DOHH2 (cell line): ENCODE results near the gene CPNE8.

ENCODE experiments used
- H3F3A ChIP-seq: fragments of 200-600 bp; sonication (generic), shearing (Covaris generic); 2 replicates; pipeline ENCODE4 v1.6.0; 2016; ENCODE audit warnings: antibody characterized with exemption, mild to moderate bottlenecking; ENCODE audit not compliant: control insufficient read depth, insufficient read depth
- H3K27ac ChIP-seq: fragments of 200-600 bp; sonication (generic); 2 replicates; pipeline ENCODE4 v1.5.1; 2014; ENCODE audit warnings: low read depth, mild to moderate bottlenecking, low read length, moderate library complexity
- H3K27me3 ChIP-seq: fragments of 200-600 bp; sonication (generic); 2 replicates; pipeline ENCODE4 v1.6.1; 2014; ENCODE audit warnings: mild to moderate bottlenecking, low read length, mixed read lengths; ENCODE audit not compliant: control insufficient read depth
- H3K36me3 ChIP-seq: fragments of 200-600 bp; sonication (generic); 2 replicates; pipeline ENCODE4 v1.6.1; 2014; ENCODE audit warnings: mild to moderate bottlenecking, low read length, moderate library complexity, mixed read lengths; ENCODE audit not compliant: control insufficient read depth
- H3K4me1 ChIP-seq: fragments of 200-600 bp; sonication (generic); 2 replicates; pipeline ENCODE4 v1.6.1; 2014; ENCODE audit warnings: mild to moderate bottlenecking, low read length, mixed read lengths; ENCODE audit not compliant: control insufficient read depth
- H3K4me2 ChIP-seq: fragments of 200-600 bp; sonication (generic); 2 replicates; pipeline ENCODE4 v1.6.0; 2014; ENCODE audit warnings: mild to moderate bottlenecking, low read length, moderate library complexity
- H3K4me3 ChIP-seq: fragments of 200-600 bp; sonication (generic); 2 replicates; pipeline ENCODE4 v1.5.1; 2014; ENCODE audit warnings: mild to moderate bottlenecking, low read length, mixed read lengths
- H3K79me2 ChIP-seq: fragments of 200-600 bp; sonication (generic); 2 replicates; pipeline ENCODE4 v1.6.1; 2014; ENCODE audit warnings: mild to moderate bottlenecking, low read length, mixed read lengths; ENCODE audit not compliant: control insufficient read depth
- H3K9me2 ChIP-seq: fragments of 200-600 bp; sonication (generic); replicated peaks from 2 replicates; pipeline ENCODE4 v1.6.1; 2014; ENCODE audit warnings: mild to moderate bottlenecking, low read length, mixed read lengths; ENCODE audit not compliant: control insufficient read depth
- H3K9me3 ChIP-seq: fragments of 200-600 bp; sonication (generic); 2 replicates; pipeline ENCODE4 v1.6.1; 2014; ENCODE audit warnings: antibody characterized with exemption, low read length, mixed read lengths; ENCODE audit not compliant: control insufficient read depth, insufficient read depth
- H4K20me1 ChIP-seq: fragments of 200-600 bp; sonication (generic); 2 replicates; pipeline ENCODE4 v1.6.0; 2014; ENCODE audit warnings: low read depth, mild to moderate bottlenecking, antibody characterized with exemption, low read length, moderate library complexity; ENCODE audit not compliant: control insufficient read depth, insufficient read depth
- EZH2phosphoT487 ChIP-seq: fragments of 200-600 bp; sonication (generic); IDR thresholded peaks from 2 replicates; pipeline ENCODE4 v1.6.1; 2017; ENCODE audit warnings: borderline replicate concordance, mild to moderate bottlenecking, antibody characterized with exemption, low read length, moderate library complexity, mixed read lengths
- TF ChIP-seq, protein P1 (sequence below): fragments of 200-600 bp; sonication (generic); IDR thresholded peaks from one replicate; pipeline ENCODE4 v1.5.1; 2014; ENCODE audit warnings: antibody characterized with exemption, mild to moderate bottlenecking, low read depth, low read length; ENCODE audit not compliant: poor library complexity, severe bottlenecking

Gene CPNE8

DNA sequence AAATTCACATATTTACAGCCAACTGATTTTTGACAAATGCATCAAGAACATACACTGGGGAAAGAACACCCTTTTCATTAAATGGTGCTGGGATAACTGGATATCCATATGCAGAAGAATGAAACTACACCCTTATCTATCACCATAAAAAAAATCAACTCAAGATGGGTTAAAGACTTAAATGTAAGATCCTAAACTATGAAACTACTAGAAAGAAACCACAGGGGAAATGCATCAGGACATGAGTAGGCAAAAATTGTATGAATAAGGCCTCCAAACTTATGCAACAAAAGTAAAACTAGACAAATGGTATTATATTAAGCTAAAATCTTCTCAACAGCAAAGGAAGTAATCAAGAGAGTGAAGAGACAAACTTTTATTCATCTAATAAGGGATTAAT is 242.6 kb downstream of the CPNE8 start:
- no peak for TF ChIP-seq EZH2phosphoT487
- TF ChIP-seq, protein P1, sequence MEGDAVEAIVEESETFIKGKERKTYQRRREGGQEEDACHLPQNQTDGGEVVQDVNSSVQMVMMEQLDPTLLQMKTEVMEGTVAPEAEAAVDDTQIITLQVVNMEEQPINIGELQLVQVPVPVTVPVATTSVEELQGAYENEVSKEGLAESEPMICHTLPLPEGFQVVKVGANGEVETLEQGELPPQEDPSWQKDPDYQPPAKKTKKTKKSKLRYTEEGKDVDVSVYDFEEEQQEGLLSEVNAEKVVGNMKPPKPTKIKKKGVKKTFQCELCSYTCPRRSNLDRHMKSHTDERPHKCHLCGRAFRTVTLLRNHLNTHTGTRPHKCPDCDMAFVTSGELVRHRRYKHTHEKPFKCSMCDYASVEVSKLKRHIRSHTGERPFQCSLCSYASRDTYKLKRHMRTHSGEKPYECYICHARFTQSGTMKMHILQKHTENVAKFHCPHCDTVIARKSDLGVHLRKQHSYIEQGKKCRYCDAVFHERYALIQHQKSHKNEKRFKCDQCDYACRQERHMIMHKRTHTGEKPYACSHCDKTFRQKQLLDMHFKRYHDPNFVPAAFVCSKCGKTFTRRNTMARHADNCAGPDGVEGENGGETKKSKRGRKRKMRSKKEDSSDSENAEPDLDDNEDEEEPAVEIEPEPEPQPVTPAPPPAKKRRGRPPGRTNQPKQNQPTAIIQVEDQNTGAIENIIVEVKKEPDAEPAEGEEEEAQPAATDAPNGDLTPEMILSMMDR: no peak

DNA sequence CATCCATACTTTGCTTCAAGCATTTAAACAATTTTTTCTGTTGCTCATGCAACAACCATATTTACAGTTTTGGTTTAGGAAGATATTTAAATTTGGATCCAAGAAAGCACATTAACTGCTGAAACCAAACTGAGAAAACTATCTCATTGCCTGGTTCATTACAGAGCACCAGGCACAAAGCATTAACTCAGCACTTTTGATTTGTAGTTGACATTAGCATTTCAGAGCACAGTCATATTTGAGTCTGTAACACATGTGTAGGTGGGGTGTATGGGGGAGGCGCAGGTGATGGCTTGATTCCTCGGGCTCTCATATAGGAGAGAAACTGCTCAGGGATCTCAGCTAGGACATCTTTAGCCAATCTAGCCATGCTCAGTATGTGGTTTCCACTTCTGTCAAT is 251.7 kb downstream of the CPNE8 start:
- no peaks in the 10 kb centered on the region for H3K36me3 ChIP-seq
- no peaks in the 10 kb centered on the region for H3K9me2 ChIP-seq
- H3K4me3 ChIP-seq: no peak overlapping the region
- H3F3A ChIP-seq: no peaks in the 10 kb centered on the region
- no peaks in the 10 kb centered on the region for H4K20me1 ChIP-seq
- no peaks in the 10 kb centered on the region for H3K9me3 ChIP-seq
- TF ChIP-seq, protein P1: no peak
- no peak for TF ChIP-seq EZH2phosphoT487
- no peak overlapping the region for H3K4me2 ChIP-seq
- no peaks in the 10 kb centered on the region for H3K4me1 ChIP-seq
- H3K79me2 ChIP-seq: no peaks in the 10 kb centered on the region
- no peaks in the 10 kb centered on the region for H3K27me3 ChIP-seq
- H3K27ac ChIP-seq: no peak overlapping the region

More for the DNA sequence above, 242.6 kb downstream of the CPNE8 start:
- H4K20me1 ChIP-seq: no peaks in the 10 kb centered on the region
- H3K27ac ChIP-seq: no peak overlapping the region
- no peaks in the 10 kb centered on the region for H3K27me3 ChIP-seq
- no peaks in the 10 kb centered on the region for H3K79me2 ChIP-seq
- H3F3A ChIP-seq: no peaks in the 10 kb centered on the region
- no peaks in the 10 kb centered on the region; the same call in 1 of the 2 replicates for H3K9me3 ChIP-seq
- H3K4me1 ChIP-seq: no peaks in the 10 kb centered on the region
- H3K36me3 ChIP-seq: no peaks in the 10 kb centered on the region
- H3K4me2 ChIP-seq: no peak overlapping the region
- H3K9me2 ChIP-seq: no peaks in the 10 kb centered on the region; the same call in 1 of the 2 replicates
- H3K4me3 ChIP-seq: no peak overlapping the region

DNA sequence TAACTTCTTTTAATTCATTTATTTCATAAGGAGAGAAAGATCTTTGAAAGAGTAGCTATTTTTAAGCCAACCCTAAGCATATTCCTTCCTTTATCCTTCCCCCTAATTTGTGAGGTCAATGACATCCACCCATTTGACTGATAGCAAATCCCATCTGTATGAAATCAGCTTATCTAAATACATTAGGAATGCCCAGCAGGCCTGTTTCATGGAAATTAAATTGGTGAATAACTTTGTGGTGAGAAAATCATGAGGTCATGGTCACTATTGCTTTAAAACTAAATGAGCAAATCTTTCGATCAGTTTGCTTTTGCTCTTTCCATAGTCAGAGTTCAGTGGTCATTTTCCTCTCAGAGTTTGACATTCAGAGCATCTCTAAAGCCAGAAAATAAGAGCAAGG is 256.6 kb downstream of the CPNE8 start:
- H3K27ac ChIP-seq: no peak overlapping the region
- no peaks in the 10 kb centered on the region for H3K9me2 ChIP-seq
- H3K4me3 ChIP-seq: no peak overlapping the region
- TF ChIP-seq, protein P1: no peak
- no peak for TF ChIP-seq EZH2phosphoT487
- H3K79me2 ChIP-seq: no peaks in the 10 kb centered on the region
- H3F3A ChIP-seq: no peaks in the 10 kb centered on the region
- H3K9me3 ChIP-seq: no peaks in the 10 kb centered on the region
- H3K4me2 ChIP-seq: no peak overlapping the region
- no peaks in the 10 kb centered on the region for H3K36me3 ChIP-seq
- no peaks in the 10 kb centered on the region for H3K27me3 ChIP-seq
- no peaks in the 10 kb centered on the region for H3K4me1 ChIP-seq
- H4K20me1 ChIP-seq: no peaks in the 10 kb centered on the region
